ENCODE measurements around the gene FBXO3.

DNA sequence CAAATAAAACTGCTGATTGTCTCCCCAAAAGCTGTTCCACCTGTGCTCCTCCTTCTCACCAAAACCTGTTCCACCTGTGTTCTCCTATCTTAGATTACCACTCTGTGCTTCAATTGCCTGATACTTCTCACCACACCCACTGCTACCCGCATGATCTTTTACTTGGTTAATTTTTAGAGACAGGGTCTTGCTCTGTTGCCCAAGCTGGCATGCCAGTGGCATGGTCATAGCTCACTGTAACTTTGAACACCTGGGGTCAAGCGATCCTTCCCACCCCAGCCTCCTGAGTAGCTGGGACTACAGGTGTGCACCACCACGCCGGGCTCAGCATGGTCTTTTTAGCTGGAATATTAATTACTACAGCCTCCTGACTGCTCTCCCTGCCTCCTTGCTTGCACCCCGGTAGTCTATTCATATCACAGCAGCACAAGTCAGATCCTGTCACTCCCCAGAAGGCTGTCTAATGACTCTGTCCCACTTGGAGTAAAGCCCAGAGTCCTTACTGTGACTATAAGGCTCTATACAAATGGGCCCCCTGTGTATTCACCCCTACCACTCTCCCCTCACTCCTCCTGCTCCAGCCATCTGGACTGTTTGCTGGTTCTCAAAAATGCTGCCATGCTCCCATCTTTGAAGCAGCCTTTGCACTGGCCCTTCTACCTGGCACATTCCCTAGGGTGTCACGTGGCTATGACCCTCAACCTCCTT lies 77.2 kb downstream of the FBXO3 start:
- TF ChIP-seq, protein P1, sequence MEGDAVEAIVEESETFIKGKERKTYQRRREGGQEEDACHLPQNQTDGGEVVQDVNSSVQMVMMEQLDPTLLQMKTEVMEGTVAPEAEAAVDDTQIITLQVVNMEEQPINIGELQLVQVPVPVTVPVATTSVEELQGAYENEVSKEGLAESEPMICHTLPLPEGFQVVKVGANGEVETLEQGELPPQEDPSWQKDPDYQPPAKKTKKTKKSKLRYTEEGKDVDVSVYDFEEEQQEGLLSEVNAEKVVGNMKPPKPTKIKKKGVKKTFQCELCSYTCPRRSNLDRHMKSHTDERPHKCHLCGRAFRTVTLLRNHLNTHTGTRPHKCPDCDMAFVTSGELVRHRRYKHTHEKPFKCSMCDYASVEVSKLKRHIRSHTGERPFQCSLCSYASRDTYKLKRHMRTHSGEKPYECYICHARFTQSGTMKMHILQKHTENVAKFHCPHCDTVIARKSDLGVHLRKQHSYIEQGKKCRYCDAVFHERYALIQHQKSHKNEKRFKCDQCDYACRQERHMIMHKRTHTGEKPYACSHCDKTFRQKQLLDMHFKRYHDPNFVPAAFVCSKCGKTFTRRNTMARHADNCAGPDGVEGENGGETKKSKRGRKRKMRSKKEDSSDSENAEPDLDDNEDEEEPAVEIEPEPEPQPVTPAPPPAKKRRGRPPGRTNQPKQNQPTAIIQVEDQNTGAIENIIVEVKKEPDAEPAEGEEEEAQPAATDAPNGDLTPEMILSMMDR (IDR thresholded peaks at IDR 0.05; ENCODE audit: low read depth, low read length, poor library complexity, severe bottlenecking) = no peak
- TF ChIP-seq EZH2phosphoT487 (IDR thresholded peaks at IDR 0.05; ENCODE audit: borderline replicate concordance, low read length) = no peak
